NCI-H446 treated with DMSO at 0.1 percent for 48 hours (cell line): ENCODE results near the gene TAF4.
"Not testable (repeated sequence)": the region's sequence is repeated elsewhere in the genome, so short reads cannot be mapped to it uniquely, and the experiment has no call there.

ENCODE experiments used
- DNase-seq: peaks from one replicate; lab custom pipeline; 2025; lab: John Stamatoyannopoulos, UW

Gene TAF4

GRCh38 chr20:61976644-61977418, 88.8 kb downstream of the TAF4 start:
- DNase-seq = no peak

GRCh38 chr20:61976263-61976643, 89.4 kb downstream of the TAF4 start:
- no peak for DNase-seq

- DNase-seq = no peak
Observed at GRCh38 chr20:61975407-61976129, 90.1 kb downstream of the TAF4 start.

GRCh38 chr20:61974357-61974665, 91.4 kb downstream of the TAF4 start:
- no peak for DNase-seq

- DNase-seq = no peak
Observed at GRCh38 chr20:61973515-61974356, 91.9 kb downstream of the TAF4 start.

GRCh38 chr20:61972636-61973508, 92.8 kb downstream of the TAF4 start:
- DNase-seq = no peak

GRCh38 chr20:61971595-61971994, 94.1 kb downstream of the TAF4 start:
- not testable (repeated sequence) for DNase-seq

- no peak for DNase-seq
Observed at GRCh38 chr20:61970357-61970756, 95.3 kb downstream of the TAF4 start.

- DNase-seq = no peak
Observed at GRCh38 chr20:61969806-61970205, 95.9 kb downstream of the TAF4 start.

GRCh38 chr20:61968932-61969331, 96.7 kb downstream of the TAF4 start:
- DNase-seq = no peak

GRCh38 chr20:61968036-61968810, 97.5 kb downstream of the TAF4 start:
- no peak for DNase-seq

GRCh38 chr20:61967300-61967699, 98.4 kb downstream of the TAF4 start:
- no peak for DNase-seq

GRCh38 chr20:61966492-61967244, 99.0 kb downstream of the TAF4 start:
- no peak for DNase-seq

- DNase-seq = no peak
Observed at GRCh38 chr20:61965606-61966491, 99.8 kb downstream of the TAF4 start.

GRCh38 chr20:61964675-61965605, 100.7 kb downstream of the TAF4 start:
- DNase-seq = no peak

- no peak for DNase-seq
Observed at GRCh38 chr20:61963885-61964674, 101.6 kb downstream of the TAF4 start.

- no peak for DNase-seq
Observed at GRCh38 chr20:61963149-61963548, 102.5 kb downstream of the TAF4 start.
